HCT116 (cell line): ENCODE measurements around the gene CDC42SE1. TPM values are rescaled to one million over a fixed set of nuclear protein-coding genes. Genes with fewer than 3 reads are reported as not detected.

ENCODE experiments used
- ATAC-seq: fragments of 200-7000 bp; cut with Tn5 transposase; 2 replicates; pipeline ENCODE4 v1.9.1; 2020; ENCODE audit warnings: mild to moderate bottlenecking, moderate library complexity
- BruUV-seq: library from RNA; stranded (reverse); fragments of 400-500 nt; replicated peaks from 2 replicates; lab custom pipeline; 2021; lab: Mats Ljungman, UMichigan
- CTCF ChIA-PET: fragments of 300-600 bp; sonication (Branson Sonifier 250); formaldehyde crosslinking; loops from one replicate; lab custom pipeline; 2021; ENCODE audit warnings: antibody characterized with exemption; lab: Charles Lee
- POLR2A ChIA-PET: fragments of 300-600, 350-600 bp; sonication (Branson Sonifier 250); formaldehyde crosslinking; loops from one replicate; lab custom pipeline; 2021; ENCODE audit warnings: antibody characterized with exemption; lab: Charles Lee
- RAD21 ChIA-PET, 2 experiments: fragments of 300-600 bp; sonication (Branson Sonifier 250); formaldehyde crosslinking; loops; one replicate each; lab custom pipeline; 2023; ENCODE audit warnings: low total read pairs in 2 of 2; ENCODE audit not compliant: uncharacterized antibody in 2 of 2, unreplicated experiment in 2 of 2, low non-redundant PET in 1 of 2; lab: Charles Lee
- DNase-seq: peaks from one replicate; pipeline ENCODE4 v3.0.0-alpha.2; 2010; ENCODE audit warnings: low read depth, low spot score
- H2AFZ ChIP-seq: fragments of 200-600 bp; shearing (Covaris generic), sonication (generic); 2 replicates; pipeline ENCODE4 v1.6.1; 2017; ENCODE audit warnings: low read depth, mixed run types, mixed read lengths, antibody characterized with exemption, low read length; ENCODE audit not compliant: poor library complexity, severe bottlenecking
- H3K27ac ChIP-seq: 2 replicates; pipeline ENCODE4 v1.5.1; 2012; ENCODE audit warnings: low read depth, low read length
- H3K27me3 ChIP-seq: fragments of 200-600 bp; sonication (generic); 2 replicates; pipeline ENCODE4 v1.6.1; 2016; ENCODE audit warnings: mixed run types, low read length, mixed read lengths; ENCODE audit not compliant: insufficient read depth
- H3K36me3 ChIP-seq, 2 experiments: fragments of 200-500 bp in 1 of 2; fragments of 200-600 bp in 1 of 2; sonication (Bioruptor generic) in 1 of 2; sonication (generic) in 1 of 2; 2 replicates each; pipeline versions ENCODE4 v1.5.1 to v1.6.1; 2014 to 2016; ENCODE audit warnings: low read length in 2 of 2, inconsistent platforms in 1 of 2, mixed read lengths in 1 of 2, mixed run types in 1 of 2; ENCODE audit not compliant: insufficient read depth in 2 of 2, control insufficient read depth in 1 of 2
- H3K4me1 ChIP-seq, 2 experiments: fragments of 200-600 bp in 1 of 2; sonication (generic) in 1 of 2; 2 replicates each; pipeline versions ENCODE4 v1.5.1 to v1.6.1; 2012 to 2017; ENCODE audit warnings: low read length in 2 of 2, inconsistent platforms in 1 of 2, mild to moderate bottlenecking in 1 of 2, mixed read lengths in 1 of 2, mixed run types in 1 of 2, moderate library complexity in 1 of 2; ENCODE audit not compliant: insufficient read depth in 2 of 2, control insufficient read depth in 1 of 2
- H3K4me2 ChIP-seq: fragments of 200-600 bp; sonication (generic); 2 replicates; pipeline ENCODE4 v1.6.1; 2017; ENCODE audit warnings: mixed run types, low read length, mixed read lengths
- H3K4me3 ChIP-seq, 2 experiments: fragments of 200-600 bp in 1 of 2; sonication (generic) in 1 of 2; replicated peaks in 1 of 2; 2 replicates each; pipeline ENCODE4 v1.5.1; 2011 to 2016; ENCODE audit warnings: low read length in 2 of 2, control low read depth in 1 of 2, low read depth in 1 of 2, mild to moderate bottlenecking in 1 of 2, mixed read lengths in 1 of 2, mixed run types in 1 of 2
- H3K79me2 ChIP-seq: fragments of 200-600 bp; sonication (generic); 2 replicates; pipeline ENCODE4 v1.6.1; 2017; ENCODE audit warnings: mild to moderate bottlenecking, mixed run types, low read length, moderate library complexity, mixed read lengths; ENCODE audit not compliant: insufficient read depth
- H3K9ac ChIP-seq: fragments of 200-600 bp; sonication (generic); 2 replicates; pipeline ENCODE4 v1.6.1; 2016; ENCODE audit warnings: low read length, mixed read lengths
- H3K9me2 ChIP-seq: fragments of 200-600 bp; sonication (generic), shearing (Covaris generic); 2 replicates; pipeline ENCODE4 v1.6.1; 2017; ENCODE audit warnings: mixed run types, mild to moderate bottlenecking, moderate library complexity; ENCODE audit not compliant: insufficient read depth
- H3K9me3 ChIP-seq, 2 experiments: fragments of 200-500 bp in 1 of 2; fragments of 200-600 bp in 1 of 2; sonication (Bioruptor generic) in 1 of 2; sonication (generic) in 1 of 2; 2 replicates each; pipeline ENCODE4 v1.6.1; 2014 to 2017; ENCODE audit warnings: low read length in 2 of 2, mixed read lengths in 2 of 2, inconsistent platforms in 1 of 2, low read depth in 1 of 2, mild to moderate bottlenecking in 1 of 2, mixed run types in 1 of 2, moderate library complexity in 1 of 2; ENCODE audit not compliant: control insufficient read depth in 1 of 2, insufficient read depth in 1 of 2
- H4K20me1 ChIP-seq: fragments of 200-600 bp; sonication (generic), shearing (Covaris generic); 2 replicates; pipeline ENCODE4 v1.6.1; 2017; ENCODE audit warnings: mixed run types, mild to moderate bottlenecking, moderate library complexity; ENCODE audit not compliant: insufficient read depth
- CEBPB ChIP-seq: IDR thresholded peaks from 2 replicates; pipeline ENCODE4 v1.6.1; 2012; ENCODE audit warnings: low read depth
- ELF1 ChIP-seq: IDR thresholded peaks from 2 replicates; pipeline ENCODE4 v1.6.1; 2012; ENCODE audit warnings: low read depth, borderline replicate concordance
- EZH2phosphoT487 ChIP-seq: fragments of 200-600 bp; IDR thresholded peaks from 2 replicates; pipeline ENCODE4 v1.6.1; 2018; ENCODE audit warnings: antibody characterized with exemption, borderline replicate concordance
- FOSL1 ChIP-seq: IDR thresholded peaks from 2 replicates; pipeline ENCODE4 v1.6.1; 2012; ENCODE audit warnings: low read depth
- JUND ChIP-seq: IDR thresholded peaks from 2 replicates; pipeline ENCODE4 v1.6.1; 2012
- SP1 ChIP-seq: IDR thresholded peaks from 2 replicates; pipeline ENCODE4 v1.6.1; 2012; ENCODE audit warnings: low read depth
- SRF ChIP-seq: IDR thresholded peaks from 2 replicates; pipeline ENCODE4 v1.6.1; 2012; ENCODE audit warnings: low read depth
- YY1 ChIP-seq: IDR thresholded peaks from 2 replicates; pipeline ENCODE4 v1.6.1; 2011; ENCODE audit warnings: low read length, low read depth, moderate library complexity, mild to moderate bottlenecking; ENCODE audit not compliant: insufficient replicate concordance; ENCODE audit errors: extremely low read depth
- ZFX ChIP-seq: fragments of 450-650 bp; IDR thresholded peaks from 2 replicates; pipeline ENCODE4 v1.6.1; 2017
- intact Hi-C: fragments of 100-400 bp; cut with micrococcal nuclease; formaldehyde crosslinking; loops from 2 replicates; pipeline ENCODE4 v1.10.0; 2022
- total RNA-seq: library from RNA; stranded (reverse); gene quantifications from one replicate; pipeline ENCODE4 v1.2.1, GENCODE V29; 2021; ENCODE audit not compliant: unreplicated experiment

Gene CDC42SE1
- total RNA-seq, 1 experiment from 2014 or later, result 50.5 TPM

DNA sequence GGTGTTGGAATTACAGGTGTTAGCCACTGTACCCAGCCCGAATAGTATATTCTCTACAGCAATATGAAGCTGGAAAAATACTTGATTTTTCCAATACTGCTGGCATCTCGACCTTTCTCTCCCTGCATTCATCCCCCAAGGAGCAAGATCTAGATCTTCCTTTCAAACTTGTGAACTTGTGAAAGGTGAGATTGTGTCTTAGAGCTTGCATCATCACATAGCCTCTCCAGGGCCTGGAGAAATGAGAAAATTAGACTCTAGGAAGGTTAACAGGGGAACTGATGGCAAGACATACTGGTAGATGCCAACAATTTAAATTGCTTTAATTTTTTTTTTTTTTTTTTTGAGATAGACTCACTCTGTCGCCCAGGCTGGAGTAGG lies 49.1 kb downstream of the CDC42SE1 start:
- POLR2A ChIA-PET, result no interaction called here
- Histone ChIP-seq H3K4me2 (no peak overlapping the region), H2AFZ (no peak overlapping the region), H4K20me1 (no peaks in the 10 kb centered on the region), H3K4me1 (peaks cover 11 to 34% of the 10 kb centered on the region in 2 experiments; a peak in 3 of 4 replicates), H3K9me2 (no peaks in the 10 kb centered on the region), H3K4me3 (no peak overlapping the region), H3K9me3 (no peaks in the 10 kb centered on the region), H3K27me3 (no peaks in the 10 kb centered on the region), H3K79me2 (peaks cover 16% of the 10 kb centered on the region), H3K36me3 (no peaks in the 10 kb centered on the region), H3K27ac (no peak overlapping the region), H3K9ac (no peak overlapping the region)
- DNase-seq (no peak), ATAC-seq (no peak)
- CTCF ChIA-PET, result no interaction called here
- RAD21 ChIA-PET, result no interaction called here
- intact Hi-C loops, result no loop called here
- BruUV-seq, result no TSS peak
- no peak for TF ChIP-seq JUND

DNA sequence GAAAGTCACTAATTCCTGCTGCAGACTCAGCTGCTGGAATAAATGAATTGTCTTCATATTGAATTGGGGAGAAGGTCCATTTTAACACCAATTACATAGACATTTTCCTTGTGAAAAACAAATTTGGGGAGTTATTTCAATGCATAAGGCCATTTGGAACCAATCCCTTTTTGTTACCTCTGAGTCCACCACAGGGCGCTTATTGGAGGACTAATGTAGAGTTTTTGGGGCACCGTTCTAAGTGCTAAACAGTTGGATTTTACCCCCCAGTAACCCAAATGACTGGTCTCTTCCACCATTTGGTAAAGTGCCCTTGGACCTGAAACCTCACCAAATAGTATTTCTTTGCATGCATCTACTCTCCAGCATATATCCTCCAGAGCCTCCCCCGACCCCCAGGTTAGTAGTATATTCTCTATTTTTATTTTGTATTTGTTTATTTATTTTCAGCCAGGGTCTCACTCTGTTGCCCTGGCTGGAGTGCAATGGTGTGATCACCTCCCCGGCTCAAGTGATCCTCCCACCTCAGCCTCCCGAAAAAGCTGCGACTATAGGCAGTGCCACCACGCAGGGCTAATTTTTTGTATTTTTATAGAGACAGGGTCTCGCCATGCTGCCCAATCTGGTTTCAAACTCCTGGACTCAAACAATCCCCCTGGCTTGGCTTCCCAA lies 49.6 kb downstream of the CDC42SE1 start:
- ChIA-PET RAD21 (no interaction called here), CTCF (no interaction called here), POLR2A (no interaction called here)
- no TSS peak for BruUV-seq
- no peaks in the 10 kb centered on the region for H3K9me2 ChIP-seq
- peaks cover 16% of the 10 kb centered on the region for H3K79me2 ChIP-seq
- no peak overlapping the region for H3K27ac ChIP-seq
- no peak overlapping the region for H2AFZ ChIP-seq
- intact Hi-C loops, result loop anchor here (5.0 kb wide), 1 partner anchor 448 kb away; no protein-coding TSS in a partner anchor
- H3K4me2 ChIP-seq, result peak overlapping the region; percentile 94
- ATAC-seq, result no peak
- no peaks in the 10 kb centered on the region for H3K27me3 ChIP-seq
- no peak for TF ChIP-seq FOSL1
- TF ChIP-seq ELF1, result no peak
- TF ChIP-seq SP1, result no peak
- TF ChIP-seq SRF, result no peak
- no peak for TF ChIP-seq EZH2phosphoT487
- no peak for TF ChIP-seq ZFX
- TF ChIP-seq YY1, result no peak
- no peak for TF ChIP-seq JUND
- TF ChIP-seq CEBPB, result no peak
- H3K36me3 ChIP-seq, result no peaks in the 10 kb centered on the region
- peak overlapping the region; percentile 95 for H3K9ac ChIP-seq
- no peak for DNase-seq
- H4K20me1 ChIP-seq, result no peaks in the 10 kb centered on the region
- no peaks in the 10 kb centered on the region for H3K9me3 ChIP-seq
- peak overlapping the region; percentile 60 to 94; a peak in 3 of 4 replicates for H3K4me3 ChIP-seq
- peaks cover 11 to 34% of the 10 kb centered on the region in 2 experiments; a peak in 3 of 4 replicates for H3K4me1 ChIP-seq
